Erythroblast (primary cell): Measurements from ENCODE around the gene CLEC1A.

ENCODE experiments used
- GATA1 ChIP-seq: IDR thresholded peaks from 2 replicates; pipeline ENCODE4 v1.6.1; 2011; ENCODE audit warnings: low read depth, mild to moderate bottlenecking, control low read depth, low read length, moderate library complexity
- POLR2A ChIP-seq: IDR thresholded peaks from 2 replicates; pipeline ENCODE4 v1.6.1; 2011; ENCODE audit warnings: mild to moderate bottlenecking, low read length

DNA sequence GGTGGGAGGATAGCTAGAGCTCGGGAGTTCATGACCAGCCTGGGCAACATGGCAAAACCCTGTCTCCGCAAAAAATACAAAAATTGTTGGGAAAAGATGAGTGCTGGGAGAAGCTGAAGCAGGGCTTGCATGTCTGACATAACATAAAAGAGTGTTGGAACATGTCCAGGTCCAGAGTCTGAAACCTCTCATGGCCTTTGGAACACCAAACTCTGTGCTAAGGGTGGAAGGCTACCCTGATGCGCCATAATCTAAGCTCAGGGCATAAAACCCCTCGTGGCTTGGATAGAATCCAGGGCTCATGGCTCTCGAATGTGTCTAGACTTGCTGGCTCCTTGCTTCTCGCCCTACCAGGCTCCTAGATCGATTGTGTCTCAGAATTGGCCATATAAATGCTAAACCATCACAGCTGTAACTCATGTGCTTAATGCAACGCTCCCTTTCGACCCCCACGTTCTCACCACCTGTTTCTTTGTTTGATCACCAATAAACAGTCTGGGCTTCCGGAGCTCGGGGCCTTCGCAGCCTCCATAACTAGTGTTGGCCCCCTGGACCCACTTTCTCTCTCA lies 37.9 kb upstream of the CLEC1A start:
- TF ChIP-seq POLR2A (no peak), GATA1 (no peak)
